ENCODE data around the gene GNG7.

GNG7 gene

DNA sequence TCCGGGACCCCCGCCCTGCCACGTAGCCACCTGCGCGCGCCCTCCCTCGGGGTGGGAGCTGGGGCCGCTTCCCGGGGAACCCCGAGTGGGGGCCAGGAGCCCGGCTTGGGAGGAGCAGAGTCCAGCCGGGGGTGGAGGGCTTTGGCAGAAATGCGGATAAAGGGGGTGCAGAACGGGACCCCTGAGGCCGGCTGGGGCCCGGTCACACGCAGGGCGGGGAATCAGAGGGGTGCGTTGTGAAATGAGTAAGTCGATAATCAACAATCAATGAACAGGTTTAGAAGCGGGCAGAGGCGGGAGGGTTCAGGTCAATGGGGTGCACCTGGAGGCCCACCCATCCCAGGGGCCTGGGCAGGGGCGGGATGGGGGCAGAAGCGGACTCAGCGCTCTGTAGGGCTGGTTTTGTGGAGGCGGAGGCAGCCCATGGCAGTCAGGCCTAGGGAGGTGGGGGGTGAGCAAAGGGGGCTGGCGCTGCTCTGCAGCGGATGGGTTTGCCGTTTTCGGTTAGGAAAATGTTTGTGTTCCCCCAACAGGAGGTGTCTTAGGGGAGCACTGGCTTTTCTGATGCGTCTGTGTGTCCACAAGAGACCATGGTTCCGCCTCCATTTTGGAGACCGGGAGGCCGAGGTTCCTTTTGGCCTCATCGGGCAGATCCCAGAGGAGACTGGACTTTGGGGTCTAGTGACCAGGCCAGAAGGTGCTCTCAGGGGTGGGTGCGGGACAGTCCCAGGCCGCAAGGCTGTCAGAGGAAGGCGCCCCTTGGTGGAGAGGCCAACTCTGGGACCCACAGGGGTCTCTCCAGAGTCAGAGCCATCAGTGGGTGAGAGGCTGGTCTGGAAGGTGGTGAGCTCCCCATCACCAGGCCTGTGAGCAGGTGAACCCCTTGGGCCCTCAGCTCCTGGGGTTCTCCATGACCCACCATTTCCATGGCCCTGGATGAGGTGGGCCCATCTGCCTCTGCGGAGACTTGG, 19.4 kb upstream of the GNG7 start:
- Histone ChIP-seq H2BK12ac (ENCODE audit: low read length) (no peak overlapping the region), H3K27me3 (ENCODE audit: insufficient read depth, low read length) (peaks cover 32% of the 10 kb centered on the region), H3K4ac (ENCODE audit: low read depth, low read length) (no peak overlapping the region), H2AK5ac (ENCODE audit: low read length) (no peak overlapping the region), H4K8ac (ENCODE audit: low read depth, low read length) (no peak overlapping the region), H3K36me3 (ENCODE audit: control insufficient read depth in 1 of 2, insufficient read depth in 2 of 2, low read length in 2 of 2) (no peaks in the 10 kb centered on the region), H4K12ac (ENCODE audit: low read depth, low read length) (no peak overlapping the region), H2AFZ (ENCODE audit: insufficient read depth, low read length, poor library complexity) (no peak overlapping the region), H3K4me2 (ENCODE audit: low read length) (peak overlapping the region; percentile 57), H3K4me3 (ENCODE audit: low read depth, low read length) (no peak overlapping the region), H3K27ac (ENCODE audit: low read depth, low read length) (no peak overlapping the region), H3K79me1 (ENCODE audit: low read length) (no peaks in the 10 kb centered on the region), H2BK120ac (ENCODE audit: insufficient read depth, low read length, poor library complexity) (no peak overlapping the region), H3K4me1 (ENCODE audit: control insufficient read depth in 1 of 2, insufficient read depth in 2 of 2, low read length in 2 of 2) (peaks cover 0 to 2% of the 10 kb centered on the region in 2 experiments), H3K9ac (ENCODE audit: low read length) (no peak overlapping the region), H3K18ac (ENCODE audit: low read length) (no peak overlapping the region), H4K91ac (ENCODE audit: low read depth, low read length) (no peak overlapping the region), H3K14ac (ENCODE audit: low read length) (no peak overlapping the region), H2BK5ac (ENCODE audit: low read depth, low read length, poor library complexity) (no peak overlapping the region), H3K9me3 (ENCODE audit: insufficient read depth, low read depth, low read length) (peaks cover 6% of the 10 kb centered on the region), H3K79me2 (ENCODE audit: control insufficient read depth, insufficient read depth, low read length, poor library complexity) (no peaks in the 10 kb centered on the region), H3K23ac (ENCODE audit: low read length) (no peak overlapping the region)
- WGBS (ENCODE audit: extremely low coverage, insufficient coverage, insufficient read length): no CpG with 5 or more reads among the region's 39 CpGs
- no peak for DNase-seq

DNA sequence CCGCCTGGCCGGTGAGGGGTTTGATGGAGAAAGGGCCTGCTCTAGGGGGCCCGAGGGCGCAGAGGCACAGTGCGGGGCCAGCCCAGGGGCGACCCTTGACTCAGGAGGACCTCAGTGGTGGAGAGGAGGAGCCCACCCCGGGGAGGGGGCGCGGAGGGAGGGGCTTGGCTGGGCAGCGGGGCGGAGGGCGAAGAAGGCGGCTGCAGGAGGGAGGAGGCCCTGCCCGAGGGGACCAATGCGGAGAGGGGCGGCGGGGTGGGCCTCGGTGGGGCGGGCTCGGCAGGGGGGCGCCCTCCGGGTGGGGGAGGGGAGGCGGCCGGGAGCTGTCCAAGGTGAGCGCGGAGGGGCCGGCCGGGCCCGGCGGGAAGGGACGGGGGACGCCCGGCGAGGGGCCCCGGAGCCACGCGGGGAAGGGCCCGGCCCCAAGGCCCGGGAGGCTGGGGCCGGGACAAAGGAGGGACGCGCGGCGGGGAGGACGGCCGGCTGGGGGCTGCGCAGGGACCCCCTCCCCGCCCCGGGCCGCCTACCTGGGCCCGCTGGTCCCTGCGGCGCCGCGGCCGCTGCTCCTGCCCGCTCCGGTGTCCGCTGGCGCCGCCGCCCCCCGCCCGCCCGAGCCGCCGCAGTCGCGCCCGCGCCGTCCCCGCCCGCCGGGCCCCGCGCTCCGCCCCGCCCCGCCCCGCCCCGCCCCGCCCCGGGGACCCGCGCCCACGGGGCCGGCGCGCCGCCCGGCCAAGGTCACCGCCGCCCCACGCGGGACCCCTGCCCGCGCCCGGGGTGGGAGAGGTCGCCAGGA, 18.5 kb upstream of the GNG7 start, which contains the start of gene DIRAS1:
Gene DIRAS1, minus strand, starts transcription at position 596 of the 793 bp plus-strand sequence. CDS start 3,566 bp downstream, outside the sequence.
- Histone ChIP-seq H3K23ac (ENCODE audit: low read length) (no peak within 1 kb of the TSS), H3K79me2 (ENCODE audit: control insufficient read depth, insufficient read depth, low read length, poor library complexity) (no peaks in the 10 kb centered on the region), H3K4ac (ENCODE audit: low read depth, low read length) (no peak within 1 kb of the TSS), H4K12ac (ENCODE audit: low read depth, low read length) (no peak within 1 kb of the TSS), H2AK5ac (ENCODE audit: low read length) (no peak within 1 kb of the TSS), H3K18ac (ENCODE audit: low read length) (no peak within 1 kb of the TSS), H3K4me3 (ENCODE audit: low read depth, low read length) (no peak within 1 kb of the TSS), H3K14ac (ENCODE audit: low read length) (no peak within 1 kb of the TSS), H3K27me3 (ENCODE audit: insufficient read depth, low read length) (peaks cover 32% of the 10 kb centered on the region), H3K4me2 (ENCODE audit: low read length) (peak within 1 kb of the TSS; percentile 58), H2BK120ac (ENCODE audit: insufficient read depth, low read length, poor library complexity) (no peak within 1 kb of the TSS), H3K9me3 (ENCODE audit: insufficient read depth, low read depth, low read length) (peaks cover 6% of the 10 kb centered on the region), H4K91ac (ENCODE audit: low read depth, low read length) (no peak within 1 kb of the TSS), H2BK5ac (ENCODE audit: low read depth, low read length, poor library complexity) (no peak within 1 kb of the TSS), H4K8ac (ENCODE audit: low read depth, low read length) (no peak within 1 kb of the TSS), H3K27ac (ENCODE audit: low read depth, low read length) (no peak within 1 kb of the TSS), H2BK12ac (ENCODE audit: low read length) (no peak within 1 kb of the TSS), H3K4me1 (ENCODE audit: control insufficient read depth in 1 of 2, insufficient read depth in 2 of 2, low read length in 2 of 2) (peaks cover 0 to 2% of the 10 kb centered on the region in 2 experiments), H3K79me1 (ENCODE audit: low read length) (no peaks in the 10 kb centered on the region), H3K36me3 (ENCODE audit: control insufficient read depth in 1 of 2, insufficient read depth in 2 of 2, low read length in 2 of 2) (no peaks in the 10 kb centered on the region), H3K9ac (ENCODE audit: low read length) (no peak within 1 kb of the TSS), H2AFZ (ENCODE audit: insufficient read depth, low read length, poor library complexity) (no peak within 1 kb of the TSS)
- no CpG with 5 or more reads among the region's 100 CpGs for WGBS (ENCODE audit: extremely low coverage, insufficient coverage, insufficient read length)
- no peak for DNase-seq

DNA sequence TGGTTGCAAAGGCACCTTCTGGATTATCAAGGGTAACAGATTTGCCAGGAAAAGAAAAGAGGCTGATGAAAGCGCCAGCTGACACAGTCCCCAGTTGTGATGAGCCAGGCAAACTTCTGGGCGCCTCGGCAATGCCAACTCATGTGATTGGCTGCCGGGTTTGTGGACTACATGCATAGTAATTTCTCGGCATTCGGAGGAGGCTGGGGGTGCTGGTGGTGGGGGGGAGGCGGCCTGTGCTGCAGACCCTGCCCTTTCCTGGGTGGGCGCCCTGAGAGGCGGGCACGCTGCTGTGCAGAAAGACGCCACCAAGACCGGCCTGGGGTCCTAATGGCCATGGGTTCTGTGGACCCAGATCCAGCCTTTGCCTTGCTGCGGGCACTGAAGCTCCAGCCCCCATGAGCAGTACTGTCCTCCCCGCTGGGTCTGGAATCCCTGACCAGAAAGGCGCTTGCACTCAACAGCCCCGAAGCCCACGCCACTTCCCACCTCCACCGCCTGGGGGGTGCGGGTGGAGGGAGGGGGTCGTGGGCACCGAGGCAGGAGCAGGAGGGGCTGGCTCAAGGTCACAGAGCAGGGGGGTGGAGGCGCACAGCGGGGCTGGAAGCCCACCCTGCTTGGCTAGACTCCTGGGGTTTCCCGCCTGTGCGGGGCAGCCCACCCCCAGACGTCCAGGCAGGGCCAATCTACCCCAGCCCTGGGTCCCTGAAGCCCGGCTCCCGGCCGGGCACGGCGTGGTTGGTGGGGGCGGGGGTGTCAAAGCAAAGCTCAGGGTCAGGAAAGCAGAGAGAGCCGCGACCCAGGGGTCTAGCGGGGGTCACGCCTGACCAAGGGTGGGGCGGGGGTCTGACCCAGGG, 17.7 kb upstream of the GNG7 start:
- no CpG with 5 or more reads among the region's 37 CpGs for WGBS (ENCODE audit: extremely low coverage, insufficient coverage, insufficient read length)
- Histone ChIP-seq H4K8ac (ENCODE audit: low read depth, low read length) (no peak overlapping the region), H3K4me1 (ENCODE audit: control insufficient read depth in 1 of 2, insufficient read depth in 2 of 2, low read length in 2 of 2) (peaks cover 0 to 2% of the 10 kb centered on the region in 2 experiments), H3K79me2 (ENCODE audit: control insufficient read depth, insufficient read depth, low read length, poor library complexity) (no peaks in the 10 kb centered on the region), H2BK120ac (ENCODE audit: insufficient read depth, low read length, poor library complexity) (no peak overlapping the region), H3K18ac (ENCODE audit: low read length) (no peak overlapping the region), H3K23ac (ENCODE audit: low read length) (no peak overlapping the region), H3K4ac (ENCODE audit: low read depth, low read length) (no peak overlapping the region), H3K36me3 (ENCODE audit: control insufficient read depth in 1 of 2, insufficient read depth in 2 of 2, low read length in 2 of 2) (no peaks in the 10 kb centered on the region), H3K27me3 (ENCODE audit: insufficient read depth, low read length) (peaks cover 32% of the 10 kb centered on the region), H2AFZ (ENCODE audit: insufficient read depth, low read length, poor library complexity) (no peak overlapping the region), H3K9ac (ENCODE audit: low read length) (no peak overlapping the region), H3K9me3 (ENCODE audit: insufficient read depth, low read depth, low read length) (peaks cover 10% of the 10 kb centered on the region), H2BK12ac (ENCODE audit: low read length) (no peak overlapping the region), H3K4me3 (ENCODE audit: low read depth, low read length) (no peak overlapping the region), H4K12ac (ENCODE audit: low read depth, low read length) (no peak overlapping the region), H3K14ac (ENCODE audit: low read length) (no peak overlapping the region), H4K91ac (ENCODE audit: low read depth, low read length) (no peak overlapping the region), H2BK5ac (ENCODE audit: low read depth, low read length, poor library complexity) (no peak overlapping the region), H2AK5ac (ENCODE audit: low read length) (no peak overlapping the region), H3K4me2 (ENCODE audit: low read length) (peak overlapping the region; percentile 32), H3K79me1 (ENCODE audit: low read length) (no peaks in the 10 kb centered on the region), H3K27ac (ENCODE audit: low read depth, low read length) (no peak overlapping the region)
- DNase-seq: no peak

DNA sequence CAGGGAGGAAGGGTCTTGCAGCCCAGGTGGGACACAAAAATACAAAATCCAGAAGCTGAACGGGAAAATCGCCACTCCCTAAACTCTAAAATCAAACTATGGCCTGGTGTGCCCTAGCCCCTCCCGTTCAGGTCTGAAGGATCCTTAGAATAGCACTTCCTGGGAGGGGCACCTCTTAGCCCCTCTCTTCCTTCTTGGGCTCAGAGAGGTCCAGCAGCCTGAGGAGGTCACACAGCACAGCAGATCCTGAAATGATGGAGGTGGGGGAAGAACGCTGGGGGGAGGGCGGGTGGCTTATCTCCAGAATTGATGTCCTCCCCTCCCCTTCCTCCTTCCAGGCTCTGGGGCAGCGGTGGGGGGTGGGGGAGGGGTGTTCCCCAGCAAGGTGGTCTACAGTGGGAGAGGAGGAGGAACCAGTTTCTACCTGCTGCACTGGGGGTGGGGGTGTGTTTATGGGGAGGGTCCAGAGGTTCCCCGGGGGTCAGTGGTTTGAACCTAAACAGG, 16.8 kb upstream of the GNG7 start:
- no peak overlapping the region for H3K27ac ChIP-seq (ENCODE audit: low read depth, low read length)
- H2AK5ac ChIP-seq (ENCODE audit: low read length): no peak overlapping the region
- H3K4me3 ChIP-seq (ENCODE audit: low read depth, low read length): no peak overlapping the region
- H2BK12ac ChIP-seq (ENCODE audit: low read length): no peak overlapping the region
- H3K14ac ChIP-seq (ENCODE audit: low read length): no peak overlapping the region
- no peak overlapping the region for H4K12ac ChIP-seq (ENCODE audit: low read depth, low read length)
- H3K79me2 ChIP-seq (ENCODE audit: control insufficient read depth, insufficient read depth, low read length, poor library complexity): no peaks in the 10 kb centered on the region
- H2BK120ac ChIP-seq (ENCODE audit: insufficient read depth, low read length, poor library complexity): no peak overlapping the region
- no peaks in the 10 kb centered on the region for H3K36me3 ChIP-seq (ENCODE audit: control insufficient read depth in 1 of 2, insufficient read depth in 2 of 2, low read length in 2 of 2)
- DNase-seq: no peak
- H3K9me3 ChIP-seq (ENCODE audit: insufficient read depth, low read depth, low read length): peaks cover 12% of the 10 kb centered on the region
- no peak overlapping the region for H3K18ac ChIP-seq (ENCODE audit: low read length)
- WGBS (ENCODE audit: extremely low coverage, insufficient coverage, insufficient read length): no CpG with 5 or more reads among the region's 7 CpGs
- no peak overlapping the region for H4K91ac ChIP-seq (ENCODE audit: low read depth, low read length)
- no peak overlapping the region for H2AFZ ChIP-seq (ENCODE audit: insufficient read depth, low read length, poor library complexity)
- no peak overlapping the region for H4K8ac ChIP-seq (ENCODE audit: low read depth, low read length)
- no peak overlapping the region for H3K4me2 ChIP-seq (ENCODE audit: low read length)
- H3K4me1 ChIP-seq (ENCODE audit: control insufficient read depth in 1 of 2, insufficient read depth in 2 of 2, low read length in 2 of 2): peaks cover 0 to 2% of the 10 kb centered on the region in 2 experiments
- no peak overlapping the region for H3K23ac ChIP-seq (ENCODE audit: low read length)
- H3K27me3 ChIP-seq (ENCODE audit: insufficient read depth, low read length): peaks cover 32% of the 10 kb centered on the region
- no peak overlapping the region for H2BK5ac ChIP-seq (ENCODE audit: low read depth, low read length, poor library complexity)
- H3K79me1 ChIP-seq (ENCODE audit: low read length): no peaks in the 10 kb centered on the region
- no peak overlapping the region for H3K9ac ChIP-seq (ENCODE audit: low read length)
- no peak overlapping the region for H3K4ac ChIP-seq (ENCODE audit: low read depth, low read length)
